ENCODE data around the gene SLC22A31.

DNA sequence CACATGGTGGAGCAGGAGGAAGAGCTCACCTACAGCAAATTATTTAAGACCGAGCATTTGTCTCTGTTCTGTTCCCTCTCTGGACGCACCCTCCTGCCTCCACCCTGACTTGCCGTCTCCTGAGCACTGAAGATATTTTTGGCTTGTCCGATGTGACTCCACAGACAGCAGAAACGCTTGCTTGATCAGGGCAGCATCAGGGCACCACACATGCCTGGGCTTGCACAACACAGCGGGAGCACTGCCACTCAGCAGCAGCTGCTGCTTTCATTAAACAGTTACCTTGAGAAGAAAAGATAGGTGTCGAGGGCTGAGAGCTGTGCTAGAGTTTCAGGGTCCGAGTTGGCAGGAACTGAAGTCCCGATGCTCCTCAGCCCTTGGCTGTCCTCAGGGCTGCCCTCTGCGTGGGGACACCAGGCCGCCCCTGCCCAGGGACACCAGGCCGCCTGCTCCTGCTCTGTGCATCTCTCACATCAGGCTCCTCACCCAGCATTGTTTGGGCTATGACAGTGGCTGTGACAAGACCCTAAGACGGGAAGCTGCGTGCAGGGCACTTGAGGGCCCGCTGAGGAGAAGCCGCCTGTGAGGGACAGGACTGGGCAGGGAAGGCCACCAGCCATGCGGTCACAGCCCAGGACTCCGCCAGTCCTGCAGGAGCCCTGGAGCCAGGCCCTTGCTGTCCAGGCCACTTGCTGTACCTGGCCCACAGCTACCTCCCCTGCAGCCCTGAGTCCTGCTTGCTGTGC, 50.1 kb downstream of the SLC22A31 start:
- TF ChIP-seq EZH2phosphoT487 (IDR thresholded peaks at IDR 0.05; ENCODE audit: insufficient read depth, low read depth) (no peak), EZH2 (IDR thresholded peaks at IDR 0.05; ENCODE audit: insufficient read depth, poor library complexity, severe bottlenecking) (no peak)

Data from GM23248 (cell line).